ENCODE measurements around the gene RNF43. TPM values are rescaled to one million over a fixed set of nuclear protein-coding genes. Genes with fewer than 3 reads are reported as not detected.

The RNF43 gene
- total RNA-seq, 1 experiment from 2014 or later: 6.7 TPM

GRCh38 chr17:58377093-58377601, 40.2 kb downstream of the RNF43 start:
- intact Hi-C loops (cut with micrococcal nuclease): no loop called here
- no peaks in the 10 kb centered on the region for H3K4me1 Mint-ChIP-seq (ENCODE audit: insufficient read depth, unreplicated experiment)
- CTCF ChIA-PET: no interaction called here
- BruUV-seq (replicated peaks): no TSS peak
- TF ChIP-seq CTCF (IDR thresholded peaks at IDR 0.05; ENCODE audit: unreplicated experiment): no peak
- POLR2A ChIA-PET: no interaction called here
- H3K4me3 Mint-ChIP-seq (ENCODE audit: unreplicated experiment): no peak overlapping the region
- H3K27me3 Mint-ChIP-seq (ENCODE audit: insufficient read depth, unreplicated experiment): no peaks in the 10 kb centered on the region
- no peaks in the 10 kb centered on the region for H3K9me3 Mint-ChIP-seq (ENCODE audit: unreplicated experiment)
- H3K27ac Mint-ChIP-seq (ENCODE audit: low read depth, unreplicated experiment): no peak overlapping the region
- H3K36me3 Mint-ChIP-seq (ENCODE audit: insufficient read depth, unreplicated experiment): no peaks in the 10 kb centered on the region
- DNase-seq (ENCODE audit: unreplicated experiment): no peak

GRCh38 chr17:58376472-58377000, 40.8 kb downstream of the RNF43 start:
- DNase-seq (ENCODE audit: unreplicated experiment): no peak
- no peak for TF ChIP-seq CTCF (IDR thresholded peaks at IDR 0.05; ENCODE audit: unreplicated experiment)

GRCh38 chr17:58375811-58376210, 41.5 kb downstream of the RNF43 start:
- no peaks in the 10 kb centered on the region for H3K9me3 Mint-ChIP-seq (ENCODE audit: unreplicated experiment)
- no peaks in the 10 kb centered on the region for H3K27me3 Mint-ChIP-seq (ENCODE audit: insufficient read depth, unreplicated experiment)
- DNase-seq (ENCODE audit: unreplicated experiment): no peak
- intact Hi-C loops (cut with micrococcal nuclease): no loop called here
- H3K4me1 Mint-ChIP-seq (ENCODE audit: insufficient read depth, unreplicated experiment): no peaks in the 10 kb centered on the region
- H3K36me3 Mint-ChIP-seq (ENCODE audit: insufficient read depth, unreplicated experiment): no peaks in the 10 kb centered on the region
- POLR2A ChIA-PET: interaction anchor here (0.7 to 1.0 kb wide), 3 partner anchors 36 to 255 kb away, joined by 3 read pairs; no protein-coding TSS in a partner anchor
- no peak overlapping the region for H3K4me3 Mint-ChIP-seq (ENCODE audit: unreplicated experiment)
- BruUV-seq (replicated peaks): no TSS peak
- no peak overlapping the region for H3K27ac Mint-ChIP-seq (ENCODE audit: low read depth, unreplicated experiment)
- TF ChIP-seq CTCF (IDR thresholded peaks at IDR 0.05; ENCODE audit: unreplicated experiment): no peak
- CTCF ChIA-PET: no interaction called here

More at GRCh38 chr17:58376472-58377000, 40.8 kb downstream of the RNF43 start:
- no TSS peak for BruUV-seq (replicated peaks)
- H3K27me3 Mint-ChIP-seq (ENCODE audit: insufficient read depth, unreplicated experiment): no peaks in the 10 kb centered on the region
- ChIA-PET POLR2A (interaction anchor here (0.7 to 1.0 kb wide), 3 partner anchors 35 to 256 kb away, joined by 3 read pairs; no protein-coding TSS in a partner anchor), CTCF (interaction anchor here (0.7 kb wide), 1 partner anchor 262 kb away, joined by 4 read pairs; no protein-coding TSS in a partner anchor)
- no peaks in the 10 kb centered on the region for H3K9me3 Mint-ChIP-seq (ENCODE audit: unreplicated experiment)
- no peaks in the 10 kb centered on the region for H3K4me1 Mint-ChIP-seq (ENCODE audit: insufficient read depth, unreplicated experiment)
- H3K36me3 Mint-ChIP-seq (ENCODE audit: insufficient read depth, unreplicated experiment): no peaks in the 10 kb centered on the region
- no peak overlapping the region for H3K4me3 Mint-ChIP-seq (ENCODE audit: unreplicated experiment)
- intact Hi-C loops (cut with micrococcal nuclease): no loop called here
- no peak overlapping the region for H3K27ac Mint-ChIP-seq (ENCODE audit: low read depth, unreplicated experiment)

GRCh38 chr17:58375256-58375655, 42.1 kb downstream of the RNF43 start:
- ChIA-PET POLR2A (interaction anchor here (1.0 kb wide), 1 partner anchor 13 kb away, joined by 3 read pairs; no protein-coding TSS in a partner anchor), CTCF (interaction anchor here (0.6 to 1.3 kb wide), 2 partner anchors 22 to 659 kb away, joined by 4 to 6 read pairs; no protein-coding TSS in a partner anchor)
- TF ChIP-seq CTCF (IDR thresholded peaks at IDR 0.05; ENCODE audit: unreplicated experiment): no peak
- BruUV-seq (replicated peaks): no TSS peak
- Mint-ChIP-seq H3K4me1 (ENCODE audit: insufficient read depth, unreplicated experiment) (no peaks in the 10 kb centered on the region), H3K27ac (ENCODE audit: low read depth, unreplicated experiment) (no peak overlapping the region), H3K9me3 (ENCODE audit: unreplicated experiment) (no peaks in the 10 kb centered on the region), H3K27me3 (ENCODE audit: insufficient read depth, unreplicated experiment) (no peaks in the 10 kb centered on the region), H3K4me3 (ENCODE audit: unreplicated experiment) (no peak overlapping the region), H3K36me3 (ENCODE audit: insufficient read depth, unreplicated experiment) (no peaks in the 10 kb centered on the region)
- no peak for DNase-seq (ENCODE audit: unreplicated experiment)
- intact Hi-C loops (cut with micrococcal nuclease): no loop called here
